Measurements from ENCODE around the gene NANOS2.

DNA sequence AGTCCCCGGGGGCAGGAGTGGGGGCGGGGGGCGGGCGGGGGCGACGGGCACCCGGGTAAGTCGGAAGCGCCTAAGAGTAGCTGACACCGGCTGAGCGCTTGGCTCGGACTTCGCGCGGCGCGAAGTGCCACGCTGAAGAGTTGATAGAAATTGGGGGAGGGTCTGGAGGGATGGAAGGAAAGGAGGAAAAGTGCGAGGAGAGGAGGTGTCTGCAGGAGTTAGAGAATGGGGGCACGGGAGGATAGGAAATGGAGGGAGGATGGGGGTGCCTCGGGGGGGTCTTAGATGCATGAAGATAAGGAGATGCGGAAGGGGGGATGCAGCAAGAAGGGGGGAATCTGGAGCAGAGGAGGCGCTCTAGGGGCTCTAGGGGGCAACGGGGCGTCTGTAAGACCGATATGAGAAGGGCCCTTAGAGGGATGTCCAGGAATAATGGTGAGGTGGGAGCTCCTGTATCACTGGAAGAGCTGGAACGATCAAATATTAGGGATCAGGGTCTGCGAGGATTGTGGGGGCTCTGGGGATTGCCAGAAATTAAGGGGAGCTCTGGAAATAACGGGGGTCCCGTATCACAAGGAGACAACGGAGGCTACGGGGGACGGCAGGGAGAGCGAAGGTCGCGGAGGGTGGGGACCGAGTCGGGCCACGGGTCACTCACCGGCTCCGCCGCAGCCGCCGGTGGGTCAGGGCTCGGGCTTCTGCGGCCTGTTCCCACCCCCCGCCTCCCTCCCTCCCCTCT, 12.5 kb downstream of the NANOS2 start, which contains the start of gene MYPOP:
- TF ChIP-seq, protein P1, sequence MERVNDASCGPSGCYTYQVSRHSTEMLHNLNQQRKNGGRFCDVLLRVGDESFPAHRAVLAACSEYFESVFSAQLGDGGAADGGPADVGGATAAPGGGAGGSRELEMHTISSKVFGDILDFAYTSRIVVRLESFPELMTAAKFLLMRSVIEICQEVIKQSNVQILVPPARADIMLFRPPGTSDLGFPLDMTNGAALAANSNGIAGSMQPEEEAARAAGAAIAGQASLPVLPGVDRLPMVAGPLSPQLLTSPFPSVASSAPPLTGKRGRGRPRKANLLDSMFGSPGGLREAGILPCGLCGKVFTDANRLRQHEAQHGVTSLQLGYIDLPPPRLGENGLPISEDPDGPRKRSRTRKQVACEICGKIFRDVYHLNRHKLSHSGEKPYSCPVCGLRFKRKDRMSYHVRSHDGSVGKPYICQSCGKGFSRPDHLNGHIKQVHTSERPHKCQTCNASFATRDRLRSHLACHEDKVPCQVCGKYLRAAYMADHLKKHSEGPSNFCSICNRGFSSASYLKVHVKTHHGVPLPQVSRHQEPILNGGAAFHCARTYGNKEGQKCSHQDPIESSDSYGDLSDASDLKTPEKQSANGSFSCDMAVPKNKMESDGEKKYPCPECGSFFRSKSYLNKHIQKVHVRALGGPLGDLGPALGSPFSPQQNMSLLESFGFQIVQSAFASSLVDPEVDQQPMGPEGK (CRISPR knock-in tag; IDR thresholded peaks at IDR 0.05; ENCODE audit: borderline replicate concordance) = no peak
- TF ChIP-seq ZFP30 (CRISPR knock-in tag; IDR thresholded peaks at IDR 0.05) (no peak), RARB (CRISPR knock-in tag; IDR thresholded peaks at IDR 0.05) (no peak), ZNF8 (CRISPR knock-in tag; IDR thresholded peaks at IDR 0.05) (no peak), SNAI2 (CRISPR knock-in tag; IDR thresholded peaks at IDR 0.05) (no peak), ZNF565 (CRISPR knock-in tag; conservative IDR thresholded peaks at IDR 0.05; ENCODE audit: low read depth) (no peak), PPARA (CRISPR knock-in tag; IDR thresholded peaks at IDR 0.05; ENCODE audit: borderline replicate concordance) (no peak), ARNTL (CRISPR knock-in tag; IDR thresholded peaks at IDR 0.05; ENCODE audit: borderline replicate concordance, low read depth) (no peak)
- TF ChIP-seq, protein P2, sequence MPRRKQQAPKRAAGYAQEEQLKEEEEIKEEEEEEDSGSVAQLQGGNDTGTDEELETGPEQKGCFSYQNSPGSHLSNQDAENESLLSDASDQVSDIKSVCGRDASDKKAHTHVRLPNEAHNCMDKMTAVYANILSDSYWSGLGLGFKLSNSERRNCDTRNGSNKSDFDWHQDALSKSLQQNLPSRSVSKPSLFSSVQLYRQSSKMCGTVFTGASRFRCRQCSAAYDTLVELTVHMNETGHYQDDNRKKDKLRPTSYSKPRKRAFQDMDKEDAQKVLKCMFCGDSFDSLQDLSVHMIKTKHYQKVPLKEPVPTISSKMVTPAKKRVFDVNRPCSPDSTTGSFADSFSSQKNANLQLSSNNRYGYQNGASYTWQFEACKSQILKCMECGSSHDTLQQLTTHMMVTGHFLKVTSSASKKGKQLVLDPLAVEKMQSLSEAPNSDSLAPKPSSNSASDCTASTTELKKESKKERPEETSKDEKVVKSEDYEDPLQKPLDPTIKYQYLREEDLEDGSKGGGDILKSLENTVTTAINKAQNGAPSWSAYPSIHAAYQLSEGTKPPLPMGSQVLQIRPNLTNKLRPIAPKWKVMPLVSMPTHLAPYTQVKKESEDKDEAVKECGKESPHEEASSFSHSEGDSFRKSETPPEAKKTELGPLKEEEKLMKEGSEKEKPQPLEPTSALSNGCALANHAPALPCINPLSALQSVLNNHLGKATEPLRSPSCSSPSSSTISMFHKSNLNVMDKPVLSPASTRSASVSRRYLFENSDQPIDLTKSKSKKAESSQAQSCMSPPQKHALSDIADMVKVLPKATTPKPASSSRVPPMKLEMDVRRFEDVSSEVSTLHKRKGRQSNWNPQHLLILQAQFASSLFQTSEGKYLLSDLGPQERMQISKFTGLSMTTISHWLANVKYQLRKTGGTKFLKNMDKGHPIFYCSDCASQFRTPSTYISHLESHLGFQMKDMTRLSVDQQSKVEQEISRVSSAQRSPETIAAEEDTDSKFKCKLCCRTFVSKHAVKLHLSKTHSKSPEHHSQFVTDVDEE (CRISPR knock-in tag; IDR thresholded peaks at IDR 0.05) = no peak
- TF ChIP-seq, protein P3, sequence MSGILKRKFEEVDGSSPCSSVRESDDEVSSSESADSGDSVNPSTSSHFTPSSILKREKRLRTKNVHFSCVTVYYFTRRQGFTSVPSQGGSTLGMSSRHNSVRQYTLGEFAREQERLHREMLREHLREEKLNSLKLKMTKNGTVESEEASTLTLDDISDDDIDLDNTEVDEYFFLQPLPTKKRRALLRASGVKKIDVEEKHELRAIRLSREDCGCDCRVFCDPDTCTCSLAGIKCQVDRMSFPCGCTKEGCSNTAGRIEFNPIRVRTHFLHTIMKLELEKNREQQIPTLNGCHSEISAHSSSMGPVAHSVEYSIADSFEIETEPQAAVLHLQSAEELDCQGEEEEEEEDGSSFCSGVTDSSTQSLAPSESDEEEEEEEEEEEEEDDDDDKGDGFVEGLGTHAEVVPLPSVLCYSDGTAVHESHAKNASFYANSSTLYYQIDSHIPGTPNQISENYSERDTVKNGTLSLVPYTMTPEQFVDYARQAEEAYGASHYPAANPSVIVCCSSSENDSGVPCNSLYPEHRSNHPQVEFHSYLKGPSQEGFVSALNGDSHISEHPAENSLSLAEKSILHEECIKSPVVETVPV (CRISPR knock-in tag; IDR thresholded peaks at IDR 0.05) = no peak
- TF ChIP-seq, protein P4, sequence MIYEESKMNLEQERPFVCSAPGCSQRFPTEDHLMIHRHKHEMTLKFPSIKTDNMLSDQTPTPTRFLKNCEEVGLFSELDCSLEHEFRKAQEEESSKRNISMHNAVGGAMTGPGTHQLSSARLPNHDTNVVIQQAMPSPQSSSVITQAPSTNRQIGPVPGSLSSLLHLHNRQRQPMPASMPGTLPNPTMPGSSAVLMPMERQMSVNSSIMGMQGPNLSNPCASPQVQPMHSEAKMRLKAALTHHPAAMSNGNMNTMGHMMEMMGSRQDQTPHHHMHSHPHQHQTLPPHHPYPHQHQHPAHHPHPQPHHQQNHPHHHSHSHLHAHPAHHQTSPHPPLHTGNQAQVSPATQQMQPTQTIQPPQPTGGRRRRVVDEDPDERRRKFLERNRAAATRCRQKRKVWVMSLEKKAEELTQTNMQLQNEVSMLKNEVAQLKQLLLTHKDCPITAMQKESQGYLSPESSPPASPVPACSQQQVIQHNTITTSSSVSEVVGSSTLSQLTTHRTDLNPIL (CRISPR knock-in tag; IDR thresholded peaks at IDR 0.05; ENCODE audit: low read depth) = no peak

Data from SK-N-SH treated with all-trans-retinoic acid at 6 μM for 48 hours (cell line).